ENCODE results near the gene MZB1.

The MZB1 gene, protein sequence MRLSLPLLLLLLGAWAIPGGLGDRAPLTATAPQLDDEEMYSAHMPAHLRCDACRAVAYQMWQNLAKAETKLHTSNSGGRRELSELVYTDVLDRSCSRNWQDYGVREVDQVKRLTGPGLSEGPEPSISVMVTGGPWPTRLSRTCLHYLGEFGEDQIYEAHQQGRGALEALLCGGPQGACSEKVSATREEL

GRCh38 chr5:139389701-139390638, at the start of gene MZB1:
Gene MZB1, minus strand, starts transcription at chr5:139389913. Its CDS starts 57 bp downstream, at chr5:139389856.
- DNase-seq = no peak

- DNase-seq = peak; percentile 94
Measured at GRCh38 chr5:139439013-139439903, 49.5 kb upstream of the MZB1 start, which contains the start of gene DNAJC18. Gene DNAJC18, minus strand, starts transcription at chr5:139439525. Its CDS starts 80 bp downstream, at chr5:139439445.

DNA sequence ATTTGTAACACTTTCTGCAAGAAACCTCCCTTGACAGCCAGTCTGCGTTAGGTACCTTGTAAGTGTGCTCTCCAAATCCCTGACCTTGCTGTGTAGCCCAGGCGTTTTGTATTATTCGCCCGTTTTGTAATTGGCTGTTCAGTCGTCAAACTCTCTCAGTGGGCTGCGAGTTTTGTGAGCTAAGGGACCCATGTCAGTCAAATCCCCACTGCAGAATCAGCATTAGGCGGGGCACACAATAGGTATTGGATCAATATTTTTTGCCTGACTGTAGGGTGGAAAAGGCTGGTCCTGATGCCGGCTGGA, 48.9 kb upstream of the MZB1 start:
- DNase-seq = no peak

DNA sequence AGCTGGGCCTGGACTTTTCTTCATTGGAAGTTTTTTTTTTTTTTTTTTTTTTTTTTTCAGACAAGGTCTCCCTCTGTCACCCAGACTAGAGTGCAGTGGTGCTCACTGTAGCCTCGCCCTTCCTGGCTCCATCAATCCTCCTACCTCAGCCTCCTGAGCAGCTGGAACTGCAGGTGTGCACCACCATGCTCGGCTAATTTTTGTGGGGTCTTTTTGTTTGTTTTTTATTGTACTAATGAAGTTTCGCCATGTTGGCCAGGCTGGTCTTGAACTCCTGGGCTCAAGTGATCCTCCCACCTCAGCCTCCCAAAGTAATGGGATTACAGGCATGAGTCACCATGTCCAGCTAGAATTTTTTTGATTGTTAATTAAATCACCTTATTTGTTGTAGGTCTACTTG, 46.0 kb upstream of the MZB1 start:
- DNase-seq = no peak

DNA sequence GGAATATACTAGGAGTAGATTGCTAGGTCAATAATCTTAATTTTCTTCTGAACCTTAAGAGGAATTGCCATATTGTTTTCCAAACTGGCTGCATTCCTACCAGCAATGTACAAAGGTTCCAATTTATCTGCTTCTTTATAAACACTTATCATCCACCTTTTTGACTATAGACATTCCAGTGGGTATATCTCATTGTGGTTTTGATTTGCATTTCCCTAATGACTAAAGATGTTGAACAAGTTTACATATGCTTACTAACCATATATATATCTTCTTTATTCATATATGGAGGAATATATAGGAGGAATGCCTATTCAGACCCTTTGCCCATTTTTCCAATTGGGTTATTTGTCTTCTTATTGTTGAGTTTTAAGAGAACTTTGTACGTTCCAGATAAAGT, 42.0 kb upstream of the MZB1 start:
- DNase-seq = peak; percentile 54

DNA sequence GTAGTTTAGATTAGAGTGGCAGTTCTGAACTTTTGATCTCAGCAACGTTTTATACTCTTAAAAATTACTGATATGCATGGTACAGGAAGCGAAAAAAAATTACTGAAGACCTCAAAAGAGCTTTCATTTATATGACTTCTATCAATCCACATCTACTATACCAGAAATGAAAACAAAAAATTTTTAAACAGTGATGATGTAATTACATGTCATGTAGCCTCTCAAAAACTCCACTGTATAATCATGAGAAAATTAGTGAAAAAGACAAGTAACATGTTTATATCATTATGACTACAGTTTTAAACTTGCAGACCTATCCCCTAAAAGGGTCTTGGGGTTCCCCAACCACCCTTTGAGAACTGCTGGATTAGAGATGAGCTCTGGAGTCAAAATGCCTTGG, 40.3 kb upstream of the MZB1 start:
- no peak for DNase-seq

DNA sequence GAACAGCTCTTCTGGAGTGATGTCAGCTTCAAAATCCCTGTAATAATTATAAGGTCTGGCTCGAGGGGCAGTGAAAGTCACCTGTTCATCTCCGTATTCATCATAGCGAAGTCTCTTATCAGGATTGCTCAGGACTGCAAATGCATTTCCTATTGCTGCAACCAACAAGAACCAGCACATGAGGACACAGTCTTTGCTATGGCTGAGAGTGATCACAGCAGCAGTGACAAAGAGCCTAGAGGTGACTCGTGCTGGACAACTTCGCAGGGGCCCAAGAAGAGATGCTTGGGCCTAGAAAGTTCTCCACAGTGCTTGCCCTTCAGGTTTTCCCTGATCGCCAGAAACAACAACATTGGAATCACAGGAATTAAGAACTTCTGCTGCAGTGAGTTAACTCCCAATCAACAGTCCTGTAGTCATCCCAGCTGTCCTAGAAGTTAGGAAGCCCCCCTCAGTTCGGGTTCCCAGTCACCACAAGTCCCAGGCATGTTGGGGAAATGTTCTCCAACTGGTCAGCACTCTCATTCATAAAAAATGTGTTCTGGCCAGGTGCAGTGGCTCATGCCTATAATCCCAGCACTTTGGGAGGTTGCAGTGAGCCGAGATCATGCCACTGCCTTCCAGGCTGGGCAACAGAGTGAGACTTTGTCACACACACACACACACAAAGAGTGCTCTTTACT, 36.6 kb upstream of the MZB1 start:
- no peak for DNase-seq

GRCh38 chr5:139425497-139425896, 35.8 kb upstream of the MZB1 start:
- DNase-seq = no peak

DNA sequence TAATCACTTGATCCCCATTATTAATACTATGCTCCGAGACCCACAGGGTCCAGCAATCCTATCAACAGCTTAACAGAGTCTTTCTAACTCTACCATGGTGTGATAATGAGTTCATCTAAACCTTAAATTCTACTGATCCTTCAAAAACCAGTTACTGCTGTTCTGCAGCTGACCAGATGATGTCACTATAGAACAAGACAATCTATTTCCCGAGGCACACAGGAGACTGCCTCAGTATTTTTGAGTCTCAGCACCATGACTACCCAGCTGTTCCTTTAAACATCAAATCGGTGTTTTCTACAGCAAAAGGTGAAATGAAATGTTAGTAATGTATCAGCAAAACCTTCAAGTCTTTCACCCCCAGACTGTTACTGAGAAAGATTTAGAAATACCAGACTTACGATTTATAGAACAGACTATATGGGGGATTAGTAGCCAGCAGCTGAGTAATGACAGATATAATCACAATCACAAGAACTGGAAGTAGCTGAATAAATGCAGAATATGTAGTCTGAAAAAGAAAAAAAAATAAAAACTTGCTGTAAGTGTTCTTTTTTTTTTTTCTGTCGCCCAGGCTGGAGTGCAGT, 32.7 kb upstream of the MZB1 start:
- peak; percentile 66 for DNase-seq

- DNase-seq = no peak
Measured at GRCh38 chr5:139419226-139420192, 29.8 kb upstream of the MZB1 start.

GRCh38 chr5:139418793-139419192, 29.1 kb upstream of the MZB1 start:
- DNase-seq = no peak

DNA sequence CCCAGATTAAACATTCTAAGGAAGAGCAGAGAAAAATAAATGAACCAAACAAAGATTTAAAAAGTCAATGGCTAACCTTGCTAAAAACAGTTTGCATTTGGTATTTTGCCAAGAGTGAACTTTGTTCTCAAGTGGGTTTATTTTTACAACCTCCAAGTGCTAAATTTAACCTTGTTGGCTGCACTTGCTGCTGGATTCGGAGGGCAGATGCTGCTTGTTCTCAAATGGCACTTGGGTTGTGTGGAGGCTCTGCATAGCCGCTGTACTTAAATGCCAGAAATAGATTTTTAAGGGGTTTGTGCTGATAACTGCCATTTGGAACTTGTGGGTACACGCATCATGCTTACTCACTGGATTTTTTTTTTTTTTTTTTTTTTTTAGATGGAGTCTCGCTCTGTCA, 27.5 kb upstream of the MZB1 start:
- DNase-seq = no peak

GRCh38 chr5:139416651-139417050, 26.9 kb upstream of the MZB1 start:
- DNase-seq = no peak

DNA sequence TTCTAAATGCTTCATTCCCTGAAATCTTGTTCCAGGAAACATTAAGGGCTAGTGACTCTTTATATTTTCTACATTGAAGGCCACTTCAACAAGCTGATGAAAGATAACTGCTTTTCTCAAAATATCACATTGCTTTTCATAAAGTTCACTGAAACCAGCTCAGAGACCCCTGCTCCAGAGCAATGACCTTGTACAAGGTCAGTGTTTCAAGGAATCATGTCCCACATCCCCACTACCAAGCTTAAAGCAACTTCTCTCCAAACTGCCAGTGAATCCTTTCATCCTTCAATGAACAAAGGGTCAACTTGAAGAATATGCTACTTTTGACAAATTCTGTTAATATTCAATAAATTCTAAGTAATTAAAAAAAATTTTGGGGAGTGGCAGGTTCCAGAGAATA, 26.2 kb upstream of the MZB1 start:
- DNase-seq = no peak

- no peak for DNase-seq
Measured at GRCh38 chr5:139415221-139415861, 25.6 kb upstream of the MZB1 start.

DNA sequence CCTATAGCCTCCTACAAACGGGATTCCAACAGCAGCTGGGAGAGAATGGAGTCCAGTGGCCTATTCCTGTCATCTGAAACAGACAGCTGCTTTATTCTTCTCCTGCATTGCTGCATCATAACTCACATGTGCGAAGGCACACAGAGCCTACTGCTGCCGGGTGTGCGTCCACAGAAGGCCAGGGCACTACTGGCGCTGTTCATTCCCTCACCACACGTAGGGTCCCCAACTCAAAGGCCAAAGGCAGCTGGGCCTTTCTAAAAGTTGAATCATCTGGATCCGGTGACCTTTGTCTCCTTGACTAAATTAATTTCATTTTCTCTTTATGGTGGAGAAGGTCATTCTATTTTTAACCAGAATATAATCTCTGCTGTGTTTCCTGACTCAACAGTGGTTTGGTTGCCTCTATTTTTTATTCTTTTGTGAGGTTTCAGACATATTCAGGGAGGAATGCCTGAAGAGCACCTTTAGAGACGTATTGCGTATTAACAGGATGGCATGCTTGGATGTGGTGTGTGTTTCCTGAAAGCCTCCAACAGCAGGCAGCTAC, 24.9 kb upstream of the MZB1 start:
- no peak for DNase-seq

- DNase-seq = no peak
Measured at GRCh38 chr5:139413963-139414362, 24.2 kb upstream of the MZB1 start.

- DNase-seq = no peak
Measured at GRCh38 chr5:139413153-139413552, 23.4 kb upstream of the MZB1 start.

DNA sequence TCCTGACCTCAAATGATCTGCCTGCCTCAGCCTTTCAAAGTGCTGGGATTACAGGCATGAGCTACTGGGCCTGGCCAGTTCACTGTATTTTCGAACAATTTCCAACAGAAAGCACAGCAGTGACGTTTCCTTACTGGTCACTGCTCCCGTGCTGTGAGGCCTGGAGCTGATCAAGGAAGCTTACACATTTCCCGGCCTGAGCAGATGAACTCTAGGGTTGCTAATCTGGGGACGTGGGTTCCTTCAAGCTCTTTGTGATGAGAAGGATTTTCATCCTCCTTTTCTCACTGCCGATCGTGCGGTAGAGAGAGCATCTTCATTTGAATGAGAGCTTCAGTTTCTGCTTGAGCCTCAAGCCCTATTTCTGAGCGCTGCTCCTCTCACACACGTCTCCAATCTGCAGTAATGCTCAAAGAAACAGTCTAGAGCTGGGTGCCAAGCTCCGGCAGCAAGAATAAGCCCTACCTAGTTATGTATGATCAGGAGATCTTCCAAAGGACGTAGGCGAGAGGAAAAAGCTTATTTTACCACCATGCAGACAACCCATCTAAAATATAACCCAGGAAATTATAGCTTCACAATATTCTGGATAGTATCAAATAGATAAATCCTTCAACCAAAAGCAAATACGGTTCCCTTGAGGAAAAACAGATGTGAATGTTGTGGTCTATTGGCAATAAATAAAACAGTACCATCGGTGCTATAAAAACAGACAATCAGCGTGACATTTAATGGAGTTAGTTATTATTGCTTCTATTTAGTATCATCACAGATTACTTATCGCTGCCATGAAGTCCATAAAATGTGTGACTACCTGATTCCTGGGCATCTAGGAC, 21.5 kb upstream of the MZB1 start:
- no peak for DNase-seq

Data from NCI-H526 treated with DMSO at 0.1 percent for 48 hours (cell line).